ENCODE measurements around the gene ACER2. TPM values are rescaled to one million over a fixed set of nuclear protein-coding genes. Genes with fewer than 3 reads are reported as not detected.

ACER2 gene
- total RNA-seq, 1 donor from 2014 or later, result 30.5 TPM

DNA sequence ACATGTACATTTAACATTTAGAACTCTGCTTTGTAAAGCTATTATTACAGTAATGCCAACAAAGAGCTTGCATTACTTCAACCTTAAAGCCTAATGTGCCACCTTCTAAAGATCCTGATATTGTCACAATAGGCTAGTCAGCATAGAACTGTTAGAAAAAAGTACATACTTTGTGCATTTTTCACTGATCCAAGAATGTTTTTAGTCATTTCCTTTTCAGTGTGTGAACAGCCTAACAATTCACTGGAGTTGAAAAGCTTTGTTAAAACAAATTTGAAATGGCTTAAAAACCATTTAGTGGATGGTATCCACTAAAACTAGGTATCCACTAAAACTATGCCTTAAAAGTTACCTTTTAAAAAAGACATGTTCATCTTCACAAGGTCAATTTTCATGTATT, 33.3 kb upstream of the ACER2 start:
- no peak overlapping the region for H3K27ac Mint-ChIP-seq (ENCODE audit: unreplicated experiment)
- no peaks in the 10 kb centered on the region for H3K36me3 Mint-ChIP-seq (ENCODE audit: unreplicated experiment)
- peaks cover 2% of the 10 kb centered on the region for H3K27me3 Mint-ChIP-seq (ENCODE audit: unreplicated experiment)
- TF ChIP-seq, protein P1, sequence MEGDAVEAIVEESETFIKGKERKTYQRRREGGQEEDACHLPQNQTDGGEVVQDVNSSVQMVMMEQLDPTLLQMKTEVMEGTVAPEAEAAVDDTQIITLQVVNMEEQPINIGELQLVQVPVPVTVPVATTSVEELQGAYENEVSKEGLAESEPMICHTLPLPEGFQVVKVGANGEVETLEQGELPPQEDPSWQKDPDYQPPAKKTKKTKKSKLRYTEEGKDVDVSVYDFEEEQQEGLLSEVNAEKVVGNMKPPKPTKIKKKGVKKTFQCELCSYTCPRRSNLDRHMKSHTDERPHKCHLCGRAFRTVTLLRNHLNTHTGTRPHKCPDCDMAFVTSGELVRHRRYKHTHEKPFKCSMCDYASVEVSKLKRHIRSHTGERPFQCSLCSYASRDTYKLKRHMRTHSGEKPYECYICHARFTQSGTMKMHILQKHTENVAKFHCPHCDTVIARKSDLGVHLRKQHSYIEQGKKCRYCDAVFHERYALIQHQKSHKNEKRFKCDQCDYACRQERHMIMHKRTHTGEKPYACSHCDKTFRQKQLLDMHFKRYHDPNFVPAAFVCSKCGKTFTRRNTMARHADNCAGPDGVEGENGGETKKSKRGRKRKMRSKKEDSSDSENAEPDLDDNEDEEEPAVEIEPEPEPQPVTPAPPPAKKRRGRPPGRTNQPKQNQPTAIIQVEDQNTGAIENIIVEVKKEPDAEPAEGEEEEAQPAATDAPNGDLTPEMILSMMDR (IDR thresholded peaks at IDR 0.05; ENCODE audit: partially characterized antibody, unreplicated experiment), result no peak
- no peak for DNase-seq
- H3K4me1 Mint-ChIP-seq (ENCODE audit: low read depth, unreplicated experiment), result peaks cover 11% of the 10 kb centered on the region
- H3K9me3 Mint-ChIP-seq (ENCODE audit: unreplicated experiment), result peaks cover 6% of the 10 kb centered on the region
- H3K4me3 Mint-ChIP-seq (ENCODE audit: unreplicated experiment), result no peak overlapping the region

DNA sequence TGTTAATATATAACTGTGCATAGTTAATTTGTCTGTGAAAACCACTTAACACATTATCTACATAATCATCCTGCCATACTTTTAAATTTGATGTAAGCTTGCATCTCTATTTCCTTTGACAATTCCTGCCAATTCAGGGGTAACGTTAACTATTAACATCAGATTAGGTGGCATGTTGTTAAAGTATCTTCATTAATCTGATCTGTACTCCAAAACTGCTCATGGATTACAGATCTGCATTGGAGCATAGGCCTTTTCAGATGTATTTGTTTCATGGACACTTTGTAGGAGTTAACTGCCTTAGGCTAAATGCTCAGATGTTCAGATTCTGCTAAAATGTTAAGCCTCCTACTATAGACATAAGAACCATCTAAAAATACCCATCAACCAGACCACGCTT, 31.9 kb upstream of the ACER2 start:
- no peak overlapping the region for H3K27ac Mint-ChIP-seq (ENCODE audit: unreplicated experiment)
- TF ChIP-seq, protein P1 (IDR thresholded peaks at IDR 0.05; ENCODE audit: partially characterized antibody, unreplicated experiment), result no peak
- no peak overlapping the region for H3K4me3 Mint-ChIP-seq (ENCODE audit: unreplicated experiment)
- no peaks in the 10 kb centered on the region for H3K36me3 Mint-ChIP-seq (ENCODE audit: unreplicated experiment)
- H3K4me1 Mint-ChIP-seq (ENCODE audit: low read depth, unreplicated experiment), result peaks cover 14% of the 10 kb centered on the region
- H3K27me3 Mint-ChIP-seq (ENCODE audit: unreplicated experiment), result peaks cover 2% of the 10 kb centered on the region
- peaks cover 6% of the 10 kb centered on the region for H3K9me3 Mint-ChIP-seq (ENCODE audit: unreplicated experiment)
- no peak for DNase-seq

DNA sequence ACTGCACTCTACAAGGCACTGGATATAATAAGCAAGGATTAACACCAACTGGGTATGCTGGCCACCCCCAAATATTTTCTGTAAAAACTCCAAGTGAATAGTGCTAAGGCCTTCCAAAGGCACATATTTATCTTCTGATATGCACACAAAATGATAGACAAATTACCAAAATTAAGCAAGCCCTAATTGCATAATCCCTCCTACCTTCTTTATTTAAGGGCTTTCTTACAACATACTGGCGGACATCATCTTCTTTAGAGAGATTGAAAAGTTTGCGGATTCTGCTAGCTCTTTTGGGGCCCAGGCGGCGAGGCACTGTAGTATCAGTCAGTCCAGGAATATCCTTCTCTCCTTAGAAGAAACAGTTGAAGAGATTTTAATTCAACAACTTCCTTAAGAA, 30.6 kb upstream of the ACER2 start:
- H3K4me1 Mint-ChIP-seq (ENCODE audit: low read depth, unreplicated experiment), result peaks cover 14% of the 10 kb centered on the region
- peaks cover 2% of the 10 kb centered on the region for H3K27me3 Mint-ChIP-seq (ENCODE audit: unreplicated experiment)
- peak overlapping the region; percentile 99 for H3K4me3 Mint-ChIP-seq (ENCODE audit: unreplicated experiment)
- no peak overlapping the region for H3K27ac Mint-ChIP-seq (ENCODE audit: unreplicated experiment)
- H3K9me3 Mint-ChIP-seq (ENCODE audit: unreplicated experiment), result peaks cover 6% of the 10 kb centered on the region
- no peak for DNase-seq
- TF ChIP-seq, protein P1 (IDR thresholded peaks at IDR 0.05; ENCODE audit: partially characterized antibody, unreplicated experiment), result no peak
- no peaks in the 10 kb centered on the region for H3K36me3 Mint-ChIP-seq (ENCODE audit: unreplicated experiment)

DNA sequence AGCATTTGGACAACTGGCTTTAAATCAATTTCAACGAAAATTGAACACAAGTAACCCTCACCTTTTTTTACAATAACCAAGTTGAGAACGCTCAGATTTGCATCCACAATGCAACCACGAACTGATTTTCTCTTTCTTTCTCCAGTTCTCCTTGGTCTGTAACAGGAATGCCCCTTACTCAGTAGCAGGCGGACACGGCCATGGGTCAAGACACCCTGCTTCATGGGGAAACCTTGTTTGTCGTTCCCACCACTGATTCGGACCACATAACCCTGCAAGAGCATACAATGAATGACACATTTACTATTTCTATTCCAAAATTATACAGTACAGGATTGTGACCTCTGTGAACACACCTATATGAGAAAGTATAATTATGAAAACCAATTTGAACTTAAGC, 30.2 kb upstream of the ACER2 start:
- H3K4me3 Mint-ChIP-seq (ENCODE audit: unreplicated experiment), result peak overlapping the region; percentile 99
- TF ChIP-seq, protein P1 (IDR thresholded peaks at IDR 0.05; ENCODE audit: partially characterized antibody, unreplicated experiment), result no peak
- H3K4me1 Mint-ChIP-seq (ENCODE audit: low read depth, unreplicated experiment), result peaks cover 14% of the 10 kb centered on the region
- peaks cover 6% of the 10 kb centered on the region for H3K9me3 Mint-ChIP-seq (ENCODE audit: unreplicated experiment)
- no peaks in the 10 kb centered on the region for H3K36me3 Mint-ChIP-seq (ENCODE audit: unreplicated experiment)
- peak overlapping the region; percentile 99 for H3K27ac Mint-ChIP-seq (ENCODE audit: unreplicated experiment)
- H3K27me3 Mint-ChIP-seq (ENCODE audit: unreplicated experiment), result peaks cover 2% of the 10 kb centered on the region
- no peak for DNase-seq

DNA sequence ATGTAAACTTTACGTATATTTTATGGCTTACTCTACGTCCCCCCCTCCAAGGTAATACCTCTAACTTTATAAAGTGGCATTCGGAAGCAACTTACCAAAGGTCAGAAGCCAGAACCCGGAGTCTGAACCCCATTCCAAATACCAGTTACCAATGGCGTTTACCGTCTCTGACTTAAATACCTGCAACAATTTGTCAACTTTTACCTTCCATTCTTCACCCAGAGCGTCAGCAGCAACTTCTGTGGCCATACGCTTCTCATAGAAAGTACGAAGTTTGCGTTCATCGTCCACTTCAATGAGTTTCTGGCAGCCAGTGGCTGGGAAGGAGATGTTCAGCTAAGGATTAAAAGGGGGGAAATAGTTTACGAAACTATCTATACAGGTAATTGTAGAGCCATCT, 29.5 kb upstream of the ACER2 start:
- peak overlapping the region; percentile 99 for H3K27ac Mint-ChIP-seq (ENCODE audit: unreplicated experiment)
- TF ChIP-seq, protein P1 (IDR thresholded peaks at IDR 0.05; ENCODE audit: partially characterized antibody, unreplicated experiment), result no peak
- H3K27me3 Mint-ChIP-seq (ENCODE audit: unreplicated experiment), result peaks cover 2% of the 10 kb centered on the region
- no peaks in the 10 kb centered on the region for H3K36me3 Mint-ChIP-seq (ENCODE audit: unreplicated experiment)
- DNase-seq, result no peak
- peak overlapping the region; percentile 99 for H3K4me3 Mint-ChIP-seq (ENCODE audit: unreplicated experiment)
- H3K9me3 Mint-ChIP-seq (ENCODE audit: unreplicated experiment), result peaks cover 6% of the 10 kb centered on the region
- H3K4me1 Mint-ChIP-seq (ENCODE audit: low read depth, unreplicated experiment), result peaks cover 14% of the 10 kb centered on the region

Measured in glutamatergic neuron (in vitro differentiated cells).